GM08714 (cell line): Measurements from ENCODE around the gene LRRC55.

Experiments used
- H3K4me3 ChIP-seq: fragments of 200-500 bp; sonication (Bioruptor generic); 2 replicates; pipeline ENCODE4 v1.5.1; 2014; ENCODE audit warnings: mild to moderate bottlenecking, low read length, inconsistent platforms
- ZNF274 ChIP-seq: IDR thresholded peaks from 2 replicates; pipeline ENCODE4 v1.6.1; 2012; ENCODE audit warnings: mild to moderate bottlenecking, low read depth, low read length

LRRC55 gene

GRCh38 chr11:57181678-57182305 lies at the start of gene LRRC55:
LRRC55 (plus strand) TSS chr11:57181953; CDS start chr11:57182023, 70 bp downstream.
- TF ChIP-seq ZNF274: no peak
- no peak within 1 kb of the TSS for H3K4me3 ChIP-seq

DNA sequence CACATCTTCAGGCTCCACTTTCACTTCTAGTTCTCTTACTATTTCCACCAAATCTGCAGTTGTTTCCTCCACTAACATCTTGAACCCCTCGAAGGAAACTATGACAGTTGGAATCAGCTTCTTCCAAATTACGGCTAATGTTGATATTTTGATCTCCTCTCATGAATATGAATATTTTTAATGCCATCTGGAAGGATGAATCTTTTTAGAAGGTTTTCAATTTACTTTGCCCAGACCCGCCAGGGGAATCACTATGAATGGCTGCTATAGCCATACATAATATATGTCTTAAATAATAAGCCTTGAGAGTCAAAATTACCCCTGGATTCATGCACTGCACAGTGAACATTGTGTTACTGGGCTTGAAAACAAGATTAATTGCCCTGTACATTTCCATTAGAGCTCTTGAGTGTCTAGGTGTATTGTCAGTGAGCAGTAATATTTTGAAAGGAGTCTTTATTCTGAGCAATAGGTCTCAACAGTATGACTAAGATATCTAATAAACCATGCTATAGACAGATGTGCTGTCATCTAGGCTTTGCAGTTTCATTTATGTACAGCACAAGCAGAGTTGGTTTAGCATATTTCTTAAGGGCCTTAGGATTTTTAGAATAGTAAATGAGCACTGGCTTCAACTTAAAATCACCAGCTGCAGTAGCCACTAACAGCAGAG lies 48.3 kb upstream of the LRRC55 start:
- no peak for TF ChIP-seq ZNF274
- no peak overlapping the region for H3K4me3 ChIP-seq

GRCh38 chr11:57134284-57134683 lies 47.5 kb upstream of the LRRC55 start:
- no peak overlapping the region for H3K4me3 ChIP-seq
- no peak for TF ChIP-seq ZNF274

GRCh38 chr11:57135020-57135751 lies 46.6 kb upstream of the LRRC55 start:
- no peak overlapping the region for H3K4me3 ChIP-seq

DNA sequence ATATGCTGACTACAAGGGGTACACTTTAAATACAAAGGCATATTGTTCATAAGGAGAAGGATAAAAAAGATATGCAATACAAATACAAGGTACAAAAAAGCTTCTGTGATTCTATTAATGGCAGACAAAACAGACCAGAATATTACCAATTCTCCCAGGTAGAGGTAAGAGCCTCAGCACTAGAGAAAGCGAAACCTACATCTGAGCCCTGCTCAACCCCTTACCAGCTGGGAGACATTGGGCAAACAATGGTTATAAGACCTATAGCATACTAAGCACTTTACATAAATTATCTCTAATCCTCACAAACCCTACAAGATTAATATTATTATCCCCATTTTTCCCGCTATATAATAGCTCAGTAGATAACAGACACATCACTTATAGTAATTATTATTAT lies 41.2 kb upstream of the LRRC55 start:
- no peak for TF ChIP-seq ZNF274
- no peak overlapping the region for H3K4me3 ChIP-seq

More at GRCh38 chr11:57135020-57135751, 46.6 kb upstream of the LRRC55 start:
- no peak for TF ChIP-seq ZNF274

- TF ChIP-seq ZNF274: no peak
- H3K4me3 ChIP-seq: no peak overlapping the region
Measured at GRCh38 chr11:57143459-57143858, 38.3 kb upstream of the LRRC55 start.

- TF ChIP-seq ZNF274: no peak
- no peak overlapping the region for H3K4me3 ChIP-seq
Measured at GRCh38 chr11:57144075-57144474, 37.7 kb upstream of the LRRC55 start.

DNA sequence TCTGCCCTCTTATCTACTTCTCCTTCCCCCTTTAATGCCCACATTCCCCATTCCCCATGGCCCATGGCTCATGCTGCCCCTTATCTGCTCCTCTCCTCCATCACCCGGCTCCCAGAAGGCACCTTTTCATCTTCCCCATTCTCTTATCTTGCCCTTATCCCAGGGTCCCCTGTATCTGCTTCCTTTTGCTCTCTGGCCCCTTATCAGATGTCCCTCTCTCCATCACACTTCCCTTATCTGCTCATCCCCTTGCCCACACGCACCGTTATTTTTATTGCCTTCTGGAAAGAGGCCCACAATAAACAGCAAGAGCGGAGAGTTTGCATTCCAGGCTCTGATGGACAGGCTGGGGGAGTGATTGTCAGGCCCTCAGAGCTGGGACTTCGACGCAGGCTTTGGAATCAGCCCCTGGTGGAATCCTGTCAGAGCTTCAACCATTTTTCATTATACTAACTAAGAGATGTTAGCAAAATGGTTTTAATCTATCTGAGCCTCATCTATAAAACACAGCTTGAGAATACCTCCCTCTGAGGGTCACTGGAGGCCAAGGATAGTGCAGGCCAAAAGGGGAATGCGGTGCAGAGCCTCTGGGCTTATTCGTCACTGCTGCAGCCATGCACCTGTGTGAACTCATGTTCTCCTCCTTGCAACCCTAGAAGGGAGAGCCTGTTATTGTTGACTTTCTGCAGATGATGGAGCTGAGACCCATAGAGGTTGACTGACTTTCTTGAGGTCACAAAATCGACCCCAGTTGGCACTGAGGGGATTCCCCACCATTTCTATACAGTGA lies 37.0 kb upstream of the LRRC55 start:
- H3K4me3 ChIP-seq: no peak overlapping the region
- no peak for TF ChIP-seq ZNF274

GRCh38 chr11:57146301-57146700 lies 35.5 kb upstream of the LRRC55 start:
- TF ChIP-seq ZNF274: no peak
- no peak overlapping the region for H3K4me3 ChIP-seq

DNA sequence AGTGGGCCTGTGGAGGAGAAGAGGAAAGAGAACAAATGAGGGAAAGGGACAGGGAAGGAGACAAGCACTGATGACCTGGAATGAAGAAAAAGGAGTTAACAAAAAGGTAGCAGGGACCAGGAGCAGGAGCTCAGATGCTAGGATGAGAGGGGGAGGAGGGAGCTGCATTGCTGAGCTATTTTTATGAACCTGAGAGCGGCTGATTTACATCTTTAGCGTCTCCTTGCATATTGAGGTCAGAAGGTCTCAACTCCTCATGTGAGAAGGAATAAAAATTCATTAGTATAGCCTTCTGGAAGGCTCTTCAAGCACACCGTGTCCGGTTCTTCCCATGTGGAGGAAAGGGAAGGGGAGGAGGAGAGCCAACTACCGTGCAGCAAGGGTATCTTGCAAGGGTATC lies 33.1 kb upstream of the LRRC55 start:
- no peak overlapping the region for H3K4me3 ChIP-seq
- TF ChIP-seq ZNF274: no peak

DNA sequence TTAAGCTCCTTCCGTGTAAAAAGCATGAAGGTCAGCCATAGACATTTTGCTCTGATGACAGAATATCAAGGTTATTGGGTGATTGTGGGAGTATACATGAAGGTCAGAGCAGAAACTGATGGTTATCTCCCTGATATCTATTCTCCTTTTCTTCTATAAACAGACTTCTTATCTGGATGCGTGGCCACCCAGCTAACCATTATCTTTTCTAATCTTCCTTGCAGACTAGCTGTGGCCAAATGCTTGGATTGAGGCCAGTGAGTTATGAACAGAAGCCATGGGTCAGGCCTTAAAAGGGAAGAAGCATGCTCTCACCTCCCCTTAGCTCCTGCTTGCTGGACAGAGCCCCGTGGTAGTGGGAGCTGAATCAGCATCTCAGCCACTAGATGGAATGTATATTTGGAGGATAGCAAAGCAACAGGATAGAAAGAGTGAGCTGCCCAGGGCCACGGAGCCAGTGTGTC lies 31.3 kb upstream of the LRRC55 start:
- TF ChIP-seq ZNF274: no peak
- no peak overlapping the region for H3K4me3 ChIP-seq

- no peak overlapping the region for H3K4me3 ChIP-seq
- no peak for TF ChIP-seq ZNF274
Measured at GRCh38 chr11:57152134-57152533, 29.6 kb upstream of the LRRC55 start.

GRCh38 chr11:57153448-57153847 lies 28.3 kb upstream of the LRRC55 start:
- TF ChIP-seq ZNF274: no peak

GRCh38 chr11:57154739-57155138 lies 27.0 kb upstream of the LRRC55 start:
- H3K4me3 ChIP-seq: no peak overlapping the region
- TF ChIP-seq ZNF274: no peak

More at GRCh38 chr11:57153448-57153847, 28.3 kb upstream of the LRRC55 start:
- H3K4me3 ChIP-seq: no peak overlapping the region

DNA sequence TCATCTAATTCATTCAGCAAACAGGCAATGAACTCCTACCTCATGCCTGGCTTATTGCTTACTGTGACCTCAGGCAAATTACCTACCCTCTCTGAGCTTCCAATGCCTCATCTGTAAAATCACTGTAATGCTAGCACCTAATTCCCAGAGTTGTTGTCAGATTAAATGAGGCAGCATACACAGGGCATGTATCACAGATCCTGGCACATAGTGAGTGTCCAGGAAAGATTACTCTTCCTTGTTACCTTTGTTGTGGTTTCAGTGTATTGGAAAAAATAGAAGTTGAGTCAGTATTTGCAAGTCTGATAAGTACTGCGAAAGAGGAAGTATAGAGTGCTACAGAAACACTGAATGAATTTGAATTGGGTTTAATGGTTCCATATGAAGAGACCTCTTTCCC lies 26.4 kb upstream of the LRRC55 start:
- H3K4me3 ChIP-seq: no peak overlapping the region
- no peak for TF ChIP-seq ZNF274
